Activated B cell treated with CpG ODN at 0.5 μM for 24 hours (primary cell): ENCODE results near the gene EFS. TPM values are rescaled to one million over a fixed set of nuclear protein-coding genes. Genes with fewer than 3 reads are reported as not detected.

Source experiments
- ATAC-seq: fragments of 200-7000 bp; cut with Tn5 transposase; one replicate; pipeline ENCODE4 v1.10.0; 2021; ENCODE audit warnings: low read depth, mild to moderate bottlenecking, moderate library complexity
- CTCF ChIA-PET: fragments of 350-600 bp; sonication (Branson Sonifier 250); formaldehyde crosslinking; loops from one replicate; lab custom pipeline; 2021; ENCODE audit warnings: antibody characterized with exemption; lab: Charles Lee
- POLR2A ChIA-PET: fragments of 350-600 bp; sonication (Branson Sonifier 250); formaldehyde crosslinking; loops from one replicate; lab custom pipeline; 2021; ENCODE audit warnings: antibody characterized with exemption; lab: Charles Lee
- DNase-seq: peaks from one replicate; pipeline ENCODE4 v3.0.0; 2022
- H3K27ac Mint-ChIP-seq: one replicate; pipeline ENCODE4 v1.8.0; 2020; ENCODE audit warnings: mixed read lengths
- H3K27me3 Mint-ChIP-seq: one replicate; pipeline ENCODE4 v1.8.0; 2021; ENCODE audit warnings: mixed read lengths
- H3K36me3 Mint-ChIP-seq: one replicate; pipeline ENCODE4 v1.8.0; 2021; ENCODE audit warnings: low read depth, mixed read lengths
- H3K4me1 Mint-ChIP-seq: one replicate; pipeline ENCODE4 v1.8.0; 2021; ENCODE audit warnings: mixed read lengths
- H3K4me3 Mint-ChIP-seq: one replicate; pipeline ENCODE4 v1.8.0; 2020; ENCODE audit warnings: mild to moderate bottlenecking, mixed read lengths
- H3K9me3 Mint-ChIP-seq: one replicate; pipeline ENCODE4 v1.8.0; 2020; ENCODE audit warnings: mixed read lengths
- CTCF ChIP-seq: fragments of 200-600 bp; IDR thresholded peaks from one replicate; pipeline ENCODE4 v1.8.0; 2022; ENCODE audit warnings: antibody characterized with exemption, mild to moderate bottlenecking
- intact Hi-C: fragments of 100-400 bp; cut with micrococcal nuclease; formaldehyde crosslinking; loops from one replicate; pipeline ENCODE4 v1.15.1; 2024
- total RNA-seq: library from RNA; stranded (reverse); gene quantifications from 2 replicates; pipeline ENCODE4 v1.2.3, GENCODE V29; 2022

Gene EFS
- total RNA-seq, 1 donor from 2014 or later = not detected

GRCh38 chr14:23375527-23376251 is 10.7 kb upstream of the EFS start:
- ATAC-seq = no peak
- peaks cover 5% of the 10 kb centered on the region for H3K27me3 Mint-ChIP-seq
- H3K4me3 Mint-ChIP-seq = no peak overlapping the region
- no peak for TF ChIP-seq CTCF
- no peak for DNase-seq
- no peaks in the 10 kb centered on the region for H3K9me3 Mint-ChIP-seq
- H3K27ac Mint-ChIP-seq = no peak overlapping the region
- H3K36me3 Mint-ChIP-seq = no peaks in the 10 kb centered on the region
- intact Hi-C loops = no loop called here
- ChIA-PET POLR2A (no interaction called here), CTCF (no interaction called here)
- H3K4me1 Mint-ChIP-seq = no peaks in the 10 kb centered on the region

GRCh38 chr14:23373041-23373440 is 8.1 kb upstream of the EFS start:
- H3K27me3 Mint-ChIP-seq = peaks cover 11% of the 10 kb centered on the region
- intact Hi-C loops = no loop called here
- H3K27ac Mint-ChIP-seq = no peak overlapping the region
- no peak for DNase-seq
- no peaks in the 10 kb centered on the region for H3K9me3 Mint-ChIP-seq
- no peaks in the 10 kb centered on the region for H3K36me3 Mint-ChIP-seq
- POLR2A ChIA-PET = no interaction called here
- ATAC-seq = no peak
- CTCF ChIA-PET = no interaction called here
- H3K4me3 Mint-ChIP-seq = no peak overlapping the region
- no peak for TF ChIP-seq CTCF
- H3K4me1 Mint-ChIP-seq = no peaks in the 10 kb centered on the region

GRCh38 chr14:23372509-23372908 is 7.5 kb upstream of the EFS start, which contains the start of gene IL25:
IL25 (plus strand) TSS chr14:23372809.
- no peaks in the 10 kb centered on the region for H3K9me3 Mint-ChIP-seq
- ChIA-PET POLR2A (no interaction called here), CTCF (interaction anchor here (1.2 kb wide), 1 partner anchor 252 kb away, joined by 3 read pairs; no protein-coding TSS in a partner anchor)
- DNase-seq = no peak
- no peak within 1 kb of the TSS for H3K27ac Mint-ChIP-seq
- intact Hi-C loops = no loop called here
- TF ChIP-seq CTCF = no peak
- no peaks in the 10 kb centered on the region for H3K4me1 Mint-ChIP-seq
- H3K36me3 Mint-ChIP-seq = no peaks in the 10 kb centered on the region
- no peak for ATAC-seq
- H3K27me3 Mint-ChIP-seq = peaks cover 11% of the 10 kb centered on the region
- H3K4me3 Mint-ChIP-seq = no peak within 1 kb of the TSS

- ChIA-PET POLR2A (no interaction called here), CTCF (interaction anchor here (1.2 kb wide), 1 partner anchor 251 kb away, joined by 3 read pairs; no protein-coding TSS in a partner anchor)
- no peaks in the 10 kb centered on the region for H3K4me1 Mint-ChIP-seq
- H3K36me3 Mint-ChIP-seq = no peaks in the 10 kb centered on the region
- no peak for TF ChIP-seq CTCF
- no peak overlapping the region for H3K4me3 Mint-ChIP-seq
- DNase-seq = no peak
- ATAC-seq = no peak
- peaks cover 17% of the 10 kb centered on the region for H3K27me3 Mint-ChIP-seq
- H3K9me3 Mint-ChIP-seq = no peaks in the 10 kb centered on the region
- intact Hi-C loops = no loop called here
- no peak overlapping the region for H3K27ac Mint-ChIP-seq
Observed at GRCh38 chr14:23371865-23372264, 6.9 kb upstream of the EFS start.

- DNase-seq = no peak
- intact Hi-C loops = no loop called here
- Mint-ChIP-seq H3K27ac (no peak overlapping the region), H3K27me3 (peaks cover 22% of the 10 kb centered on the region), H3K36me3 (no peaks in the 10 kb centered on the region), H3K9me3 (no peaks in the 10 kb centered on the region), H3K4me3 (no peak overlapping the region), H3K4me1 (no peaks in the 10 kb centered on the region)
- POLR2A ChIA-PET = no interaction called here
- CTCF ChIA-PET = interaction anchor here (1.0 kb wide), 1 partner anchor 10 kb away, joined by 4 read pairs; no protein-coding TSS in a partner anchor
- no peak for ATAC-seq
- no peak for TF ChIP-seq CTCF
Observed at GRCh38 chr14:23370221-23370620, 5.2 kb upstream of the EFS start.
